ENCODE measurements around the gene NSMCE4A.
"Not testable (repeated sequence)": the region's sequence is repeated elsewhere in the genome, so short reads cannot be mapped to it uniquely, and the experiment has no call there.

NSMCE4A gene

GRCh38 chr10:121988361-121989324 is 13.6 kb upstream of the NSMCE4A start, which contains the start of gene TACC2:
Gene TACC2 (plus strand): TSS chr10:121989163. CDS start chr10:122021982, 32,819 bp downstream.
- FAIRE-seq = no peak
- DNase-seq (ENCODE audit: low spot score) = no peak

DNA sequence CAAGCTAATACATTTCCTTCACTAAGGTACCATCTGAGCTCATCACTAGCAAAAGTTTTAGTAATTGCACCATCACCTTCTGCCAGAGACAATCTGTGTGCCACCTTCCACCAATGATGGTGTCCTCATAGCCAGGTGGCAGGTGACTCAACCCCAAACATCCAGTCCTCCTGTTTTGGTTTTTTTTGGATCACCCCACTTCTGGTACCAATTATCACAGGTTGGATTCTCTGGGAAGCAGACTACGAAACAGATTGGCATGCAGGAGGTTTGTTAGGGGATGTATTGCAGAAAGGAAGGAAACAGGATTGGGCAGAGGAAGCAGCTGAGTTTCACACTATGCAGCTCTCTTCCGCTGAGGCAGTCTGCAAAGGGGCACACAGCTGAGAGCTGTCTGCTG is 9.4 kb upstream of the NSMCE4A start:
- FAIRE-seq = no peak
- no peak for DNase-seq (ENCODE audit: low spot score)

- DNase-seq (ENCODE audit: low spot score) (no peak), FAIRE-seq (no peak)
These were observed 8.8 kb upstream of the NSMCE4A start for GRCh38 chr10:121983852-121984251.

- no peak for DNase-seq (ENCODE audit: low spot score)
- FAIRE-seq = no peak
These were observed 6.3 kb upstream of the NSMCE4A start for GRCh38 chr10:121981346-121981745.

DNA sequence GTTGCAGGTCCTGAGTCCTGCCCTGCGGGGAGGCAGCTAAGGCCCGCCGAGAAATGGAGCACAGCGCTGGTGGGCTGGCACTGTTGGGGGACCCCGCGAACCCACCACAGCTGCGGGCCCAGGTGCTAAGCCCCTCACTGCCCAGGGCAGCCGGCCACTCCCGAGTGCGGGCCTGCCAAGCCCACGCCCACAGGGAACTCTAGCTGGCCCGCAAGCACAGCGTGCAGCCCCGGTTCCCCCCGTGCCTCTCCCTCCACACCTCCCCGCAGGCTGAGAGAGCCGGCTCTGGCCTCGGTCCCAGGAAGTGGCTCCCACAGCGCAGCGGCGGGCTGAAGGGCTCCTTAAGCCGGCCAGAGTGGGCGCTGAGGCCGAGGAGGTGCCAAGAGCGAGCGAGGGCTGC is 3.5 kb upstream of the NSMCE4A start:
- FAIRE-seq (no peak), DNase-seq (ENCODE audit: low spot score) (no peak)

GRCh38 chr10:121976607-121977006 is 1.6 kb upstream of the NSMCE4A start:
- FAIRE-seq (no peak), DNase-seq (ENCODE audit: low spot score) (no peak)

GRCh38 chr10:121975295-121976086 is 474 bp upstream of the NSMCE4A start:
- no peak for FAIRE-seq
- no peak for DNase-seq (ENCODE audit: low spot score)

DNA sequence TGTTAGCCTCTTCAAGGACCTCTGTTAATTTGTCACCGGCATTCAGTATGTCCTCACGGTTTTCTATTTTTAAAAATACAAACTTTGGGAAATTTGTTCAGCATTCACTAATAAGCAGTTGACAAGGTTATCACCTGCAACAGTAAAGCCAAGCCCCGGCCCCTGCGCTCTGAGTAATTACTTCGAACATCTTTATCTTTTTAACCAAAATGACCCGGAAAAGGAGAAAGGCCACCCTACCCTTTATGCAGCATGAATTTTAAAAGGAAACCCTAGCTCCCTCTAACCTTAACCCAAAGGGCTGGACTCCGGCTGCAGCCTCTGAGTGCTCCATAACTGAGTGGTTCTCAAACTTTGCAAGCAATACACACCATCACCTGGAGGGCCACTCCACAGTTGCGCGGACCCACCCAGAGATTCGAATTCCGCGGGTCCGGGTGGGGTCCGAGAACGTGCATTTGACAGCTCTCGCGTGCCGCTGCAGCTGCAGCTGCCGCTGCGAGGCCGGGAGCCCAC is 940 bp downstream of the NSMCE4A start:
- no peak for DNase-seq (ENCODE audit: low spot score)
- FAIRE-seq = no peak

DNA sequence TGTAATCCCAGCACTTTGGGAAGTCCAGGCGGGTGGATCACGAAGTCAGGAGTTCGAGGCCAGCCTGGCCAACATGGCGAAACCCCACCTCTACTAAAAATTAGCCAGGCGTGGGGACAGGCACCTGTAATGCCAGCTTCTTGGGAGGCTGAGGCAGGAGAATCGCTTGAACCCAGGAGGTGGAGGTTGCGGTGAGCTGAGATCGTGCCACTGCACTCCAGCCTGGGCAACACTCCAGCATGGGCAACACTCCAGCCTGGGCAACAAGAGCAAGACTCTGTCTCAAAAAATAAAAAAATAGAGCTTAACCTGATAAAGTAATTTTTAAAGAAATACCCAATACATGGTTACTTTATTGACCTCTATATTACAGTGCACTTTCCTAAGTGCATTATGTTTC is 5.9 kb downstream of the NSMCE4A start:
- FAIRE-seq; DNase-seq (ENCODE audit: low spot score): not testable (repeated sequence)

- DNase-seq (ENCODE audit: low spot score) (no peak), FAIRE-seq (no peak)
These were observed 9.0 kb downstream of the NSMCE4A start for GRCh38 chr10:121965996-121966395.

- DNase-seq (ENCODE audit: low spot score) = no peak
- no peak for FAIRE-seq
These were observed 13.6 kb downstream of the NSMCE4A start for GRCh38 chr10:121961456-121961855.

GRCh38 chr10:121959671-121960070 is 15.3 kb downstream of the NSMCE4A start:
- FAIRE-seq = no peak
- no peak for DNase-seq (ENCODE audit: low spot score)

DNA sequence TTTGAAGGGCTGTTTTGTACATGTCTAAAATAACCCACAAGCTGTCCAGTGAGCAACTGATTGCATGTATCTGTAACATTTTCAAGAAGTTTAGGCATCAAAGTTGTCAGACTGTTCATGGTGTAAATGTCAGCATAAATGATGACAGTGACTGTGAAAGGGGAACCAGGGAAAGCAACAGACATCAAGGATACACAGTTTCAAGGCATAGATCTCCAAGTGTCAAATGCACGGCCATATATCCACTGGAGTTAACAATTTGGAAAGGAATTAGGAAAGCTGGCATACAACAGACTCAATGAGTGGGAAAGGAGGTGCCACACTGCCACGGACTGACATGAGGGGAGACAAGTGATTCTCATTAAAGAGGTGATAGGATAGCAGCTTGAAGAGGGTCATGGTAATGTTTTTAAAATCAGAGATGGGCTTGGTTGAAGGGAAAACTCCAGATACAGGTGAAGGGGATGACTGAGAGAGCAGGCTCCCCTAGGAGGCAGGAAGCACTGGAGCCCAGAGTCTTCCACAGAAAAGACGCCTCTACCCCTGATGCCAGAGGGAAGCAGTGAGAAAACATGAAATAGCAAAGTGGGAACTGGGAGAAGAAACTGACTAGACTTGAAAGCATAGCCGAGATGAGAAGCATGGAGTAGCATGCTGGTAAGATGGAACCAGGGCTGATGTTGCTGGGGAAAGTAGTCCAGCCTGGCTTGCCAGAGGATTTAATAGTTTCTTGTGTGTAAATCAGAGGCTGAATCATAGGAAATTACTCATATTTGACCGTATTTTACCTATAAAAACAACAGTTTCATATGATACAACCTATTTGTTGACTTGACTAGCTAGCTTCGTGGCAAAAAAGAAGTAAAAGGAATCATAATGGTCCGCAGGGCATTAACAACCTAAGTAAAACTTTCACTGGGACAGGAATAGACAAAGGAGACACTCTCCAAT is 18.6 kb downstream of the NSMCE4A start:
- FAIRE-seq (no peak), DNase-seq (ENCODE audit: low spot score) (no peak)

DNA sequence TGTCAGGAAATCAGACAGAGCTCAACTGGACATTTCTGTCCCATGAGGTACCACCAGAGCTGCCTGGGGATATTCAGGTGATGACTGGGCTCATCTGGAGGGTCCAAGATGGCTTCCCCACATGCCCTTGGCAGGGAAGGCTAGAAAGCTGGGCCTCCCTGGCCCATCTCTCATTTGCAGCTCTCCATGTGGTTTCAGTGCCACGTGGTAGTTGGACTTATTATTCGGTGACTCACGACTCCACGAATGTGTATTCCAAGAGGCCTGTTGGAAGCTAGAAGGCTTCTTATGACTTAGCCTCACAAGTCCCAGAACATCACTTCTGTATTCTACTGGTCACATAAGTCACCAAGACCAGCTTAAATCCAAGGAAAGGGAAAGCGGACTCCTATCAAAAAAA is 22.8 kb downstream of the NSMCE4A start:
- DNase-seq (ENCODE audit: low spot score) (no peak), FAIRE-seq (no peak)

GRCh38 chr10:121949451-121949850 is 25.6 kb downstream of the NSMCE4A start:
- FAIRE-seq = no peak
- no peak for DNase-seq (ENCODE audit: low spot score)

GRCh38 chr10:121949049-121949448 is 26.0 kb downstream of the NSMCE4A start:
- DNase-seq (ENCODE audit: low spot score) (no peak), FAIRE-seq (no peak)

DNA sequence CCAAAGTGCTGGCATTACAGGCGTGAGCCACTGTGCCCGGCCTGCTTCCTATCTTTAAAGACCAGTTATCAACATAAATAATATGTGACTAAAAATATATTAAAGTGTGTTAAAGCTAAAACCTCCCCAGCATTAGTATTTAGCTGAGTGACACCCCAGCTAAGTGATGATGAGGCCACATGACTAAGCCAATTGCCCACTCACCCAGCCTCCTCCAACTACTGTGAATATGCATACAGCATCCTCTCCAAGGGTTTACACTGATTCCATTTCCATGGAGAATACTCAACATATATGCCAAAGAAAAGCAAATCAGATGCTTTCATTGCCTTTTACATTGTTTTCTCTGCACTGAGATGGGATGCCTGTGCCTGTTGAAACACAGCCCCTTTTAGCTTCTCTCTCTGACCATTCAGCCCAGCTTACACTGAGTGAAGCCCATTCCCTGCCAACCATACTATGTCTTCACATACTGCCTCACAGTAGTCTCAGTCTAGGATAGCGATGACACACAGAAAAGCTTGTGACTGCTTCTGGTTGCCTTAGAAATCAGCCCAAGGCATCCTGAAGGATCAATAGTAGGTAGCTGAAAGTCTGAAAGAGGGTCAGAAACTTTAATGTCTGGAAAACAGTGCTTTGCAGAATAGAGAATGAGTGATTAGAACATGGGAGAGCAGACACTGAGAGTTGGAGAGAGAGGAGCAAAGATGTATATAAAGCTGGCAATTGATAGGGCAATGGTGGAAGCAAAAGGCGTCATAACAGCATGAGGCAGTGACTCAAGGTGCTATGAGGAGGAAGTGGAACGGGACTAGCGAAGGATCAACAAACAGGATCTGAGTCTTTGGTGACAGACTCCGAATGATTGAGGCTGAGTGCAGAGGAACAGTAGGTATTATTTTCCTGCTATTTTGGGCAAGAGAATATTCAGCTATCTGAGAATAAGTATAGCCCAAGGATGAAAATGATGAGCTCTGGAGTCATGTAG is 27.4 kb downstream of the NSMCE4A start:
- FAIRE-seq = no peak

DNA sequence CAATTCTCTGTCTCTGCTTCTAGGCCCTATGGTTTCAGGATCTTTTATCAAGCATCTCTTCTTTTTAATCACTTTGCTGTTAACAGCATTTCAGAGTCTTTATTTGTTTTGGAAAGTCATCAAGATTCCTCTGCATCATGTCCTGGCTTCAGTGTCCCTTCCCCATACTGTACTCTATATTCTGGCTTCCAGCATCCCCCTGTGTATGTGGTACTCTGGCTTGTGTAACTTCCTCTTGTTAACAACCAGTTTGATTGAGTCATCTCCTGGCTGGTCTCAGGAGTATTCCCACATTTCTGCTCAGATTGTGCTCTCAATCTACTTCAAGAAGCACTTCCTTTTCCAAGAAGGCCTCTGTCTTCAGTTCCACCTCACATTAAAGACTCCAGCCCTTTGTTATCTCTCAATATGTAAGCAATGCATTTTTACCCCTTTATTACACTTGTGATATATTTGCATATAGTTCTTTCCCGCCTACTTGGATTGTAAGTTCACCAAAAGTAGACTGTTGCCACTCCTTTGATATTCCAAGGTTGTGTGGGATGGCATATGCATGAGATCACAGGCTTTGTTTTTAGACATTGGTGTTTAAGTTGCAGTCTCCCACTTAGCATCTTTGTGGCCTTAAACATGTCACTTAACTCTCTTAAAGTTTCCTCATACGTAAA is 32.1 kb downstream of the NSMCE4A start:
- FAIRE-seq = no peak
- DNase-seq (ENCODE audit: low spot score) = peak; percentile 32

More for the DNA sequence above, 27.4 kb downstream of the NSMCE4A start:
- DNase-seq (ENCODE audit: low spot score) = no peak

GRCh38 chr10:121941532-121941931 is 33.5 kb downstream of the NSMCE4A start:
- no peak for FAIRE-seq
- DNase-seq (ENCODE audit: low spot score) = no peak
